ENCODE results near the gene RAB11FIP2. TPM values are rescaled to one million over a fixed set of nuclear protein-coding genes. Genes with fewer than 3 reads are reported as not detected.

Gene RAB11FIP2
- total RNA-seq, 8 experiments from 2014 or later: 13.3 to 44.1 (median 27.3) TPM

- Histone ChIP-seq H3K4me3 (peak overlapping the region; percentile 65 to 98 (median 89)), H3K27ac (peak overlapping the region; percentile 91 to 95), H3K4me1 (replicated peaks in 1 of 2) (peaks cover 5 to 15% of the 10 kb centered on the region in 2 donors)
- WGBS, 10 experiments: 0 to 68% (median 59%) methylated on average over 1 to 11 of the region's 22 CpGs; no CpG with 5 or more reads in 4 of the 10 experiments
- in situ Hi-C loops (cut with MboI; ENCODE audit: low pct_unique_long_range_greater_than_20kb in 2 of 9, low sequenced_read_pairs in 9 of 9, unreplicated experiment in 9 of 9): no loop called here
- peak in 4 of 8 experiments; percentile 11 to 41 (median 29) for ATAC-seq (replicated peaks in 6 of 8)
Observed at GRCh38 chr10:118047157-118047719, 497 bp upstream of the RAB11FIP2 start.

- peak in 3 of 8 experiments; percentile 21 to 26 (median 24) for ATAC-seq (replicated peaks in 6 of 8)
- peak overlapping the region; percentile 91 to 95 for H3K27ac ChIP-seq
- H3K4me3 ChIP-seq: peak overlapping the region; percentile 65 to 98 (median 89)
- in situ Hi-C loops (cut with MboI; ENCODE audit: low pct_unique_long_range_greater_than_20kb in 2 of 9, low sequenced_read_pairs in 9 of 9, unreplicated experiment in 9 of 9): no loop called here
- H3K4me1 ChIP-seq (replicated peaks in 1 of 2): peaks cover 5 to 15% of the 10 kb centered on the region in 2 donors
- WGBS, 10 experiments: 0 to 17% (median 0%) methylated on average over 1 to 5 of the region's 14 CpGs; no CpG with 5 or more reads in 3 of the 10 experiments
Observed at GRCh38 chr10:118045837-118046394, 825 bp downstream of the RAB11FIP2 start.

GRCh38 chr10:118045158-118045836, 1.4 kb downstream of the RAB11FIP2 start:
- in situ Hi-C loops (cut with MboI; ENCODE audit: low pct_unique_long_range_greater_than_20kb in 2 of 9, low sequenced_read_pairs in 9 of 9, unreplicated experiment in 9 of 9): no loop called here
- H3K27ac ChIP-seq: no peak overlapping the region
- WGBS, 10 experiments: 0 to 60% (median 35%) methylated on average over 3 to 8 of the region's 8 CpGs
- no peak for ATAC-seq (replicated peaks in 6 of 8)
- H3K4me3 ChIP-seq: peak overlapping the region; percentile 65 to 98 (median 89)
- H3K4me1 ChIP-seq (replicated peaks in 1 of 2): peaks cover 5 to 15% of the 10 kb centered on the region in 2 donors

- in situ Hi-C loops (cut with MboI; ENCODE audit: low pct_unique_long_range_greater_than_20kb in 2 of 9, low sequenced_read_pairs in 9 of 9, unreplicated experiment in 9 of 9): no loop called here
- WGBS, 10 experiments: 8 to 100% (median 86%) methylated on average over 1 to 2 of the region's 2 CpGs; no CpG with 5 or more reads in 2 of the 10 experiments
- ATAC-seq (replicated peaks in 6 of 8): no peak
- H3K27ac ChIP-seq: no peak overlapping the region
- H3K4me1 ChIP-seq (replicated peaks in 1 of 2): peaks cover 5 to 15% of the 10 kb centered on the region in 2 donors
- no peak overlapping the region for H3K4me3 ChIP-seq
Observed at GRCh38 chr10:118042827-118043242, 3.9 kb downstream of the RAB11FIP2 start.

GRCh38 chr10:118042336-118042735, 4.4 kb downstream of the RAB11FIP2 start:
- no peak for ATAC-seq (replicated peaks in 6 of 8)
- Histone ChIP-seq H3K27ac (no peak overlapping the region), H3K4me3 (no peak overlapping the region), H3K4me1 (replicated peaks in 1 of 2) (peaks cover 5 to 15% of the 10 kb centered on the region in 2 donors)
- in situ Hi-C loops (cut with MboI; ENCODE audit: low pct_unique_long_range_greater_than_20kb in 2 of 9, low sequenced_read_pairs in 9 of 9, unreplicated experiment in 9 of 9): no loop called here

GRCh38 chr10:118041316-118041715, 5.4 kb downstream of the RAB11FIP2 start:
- in situ Hi-C loops (cut with MboI; ENCODE audit: low pct_unique_long_range_greater_than_20kb in 2 of 9, low sequenced_read_pairs in 9 of 9, unreplicated experiment in 9 of 9): no loop called here
- no peak overlapping the region for H3K27ac ChIP-seq
- H3K4me3 ChIP-seq: no peak overlapping the region
- peaks cover 5 to 15% of the 10 kb centered on the region in 2 donors for H3K4me1 ChIP-seq (replicated peaks in 1 of 2)
- 28 to 100% (median 88%) methylated on average over 1 to 2 of the region's 2 CpGs for WGBS, 10 experiments
- no peak for ATAC-seq (replicated peaks in 6 of 8)

- WGBS, 10 experiments: 29 to 90% (median 82%) methylated on average over 1 to 4 of the region's 4 CpGs; no CpG with 5 or more reads in 2 of the 10 experiments
Observed at GRCh38 chr10:118036281-118036875, 10.4 kb downstream of the RAB11FIP2 start.

GRCh38 chr10:118035354-118036005, 11.3 kb downstream of the RAB11FIP2 start:
- in situ Hi-C loops (cut with MboI; ENCODE audit: low pct_unique_long_range_greater_than_20kb in 2 of 9, low sequenced_read_pairs in 9 of 9, unreplicated experiment in 9 of 9): no loop called here
- Histone ChIP-seq H3K4me1 (replicated peaks in 1 of 2) (no peaks in the 10 kb centered on the region), H3K4me3 (no peak overlapping the region), H3K27ac (no peak overlapping the region)
- no peak for ATAC-seq (replicated peaks in 6 of 8)
- 62 to 95% (median 84%) methylated on average over 3 to 7 of the region's 7 CpGs for WGBS, 10 experiments

More at GRCh38 chr10:118036281-118036875, 10.4 kb downstream of the RAB11FIP2 start:
- ATAC-seq (replicated peaks in 6 of 8): peak in 1 of 8 experiments; percentile 44
- Histone ChIP-seq H3K27ac (no peak overlapping the region), H3K4me1 (replicated peaks in 1 of 2) (no peaks in the 10 kb centered on the region), H3K4me3 (no peak overlapping the region)
- in situ Hi-C loops (cut with MboI; ENCODE audit: low pct_unique_long_range_greater_than_20kb in 2 of 9, low sequenced_read_pairs in 9 of 9, unreplicated experiment in 9 of 9): no loop called here

GRCh38 chr10:118034791-118035261, 11.9 kb downstream of the RAB11FIP2 start:
- ATAC-seq (replicated peaks in 6 of 8): no peak
- 60 to 100% (median 88%) methylated on average over 1 to 4 of the region's 4 CpGs; no CpG with 5 or more reads in 2 of the 10 experiments for WGBS, 10 experiments
- in situ Hi-C loops (cut with MboI; ENCODE audit: low pct_unique_long_range_greater_than_20kb in 2 of 9, low sequenced_read_pairs in 9 of 9, unreplicated experiment in 9 of 9): no loop called here
- H3K27ac ChIP-seq: no peak overlapping the region
- no peak overlapping the region for H3K4me3 ChIP-seq
- H3K4me1 ChIP-seq (replicated peaks in 1 of 2): no peaks in the 10 kb centered on the region

GRCh38 chr10:118033905-118034304, 12.8 kb downstream of the RAB11FIP2 start:
- no peak overlapping the region for H3K4me3 ChIP-seq
- in situ Hi-C loops (cut with MboI; ENCODE audit: low pct_unique_long_range_greater_than_20kb in 2 of 9, low sequenced_read_pairs in 9 of 9, unreplicated experiment in 9 of 9): no loop called here
- no peak for ATAC-seq (replicated peaks in 6 of 8)
- WGBS, 10 experiments: 60 to 100% (median 80%) methylated on average over 1 to 7 of the region's 7 CpGs; no CpG with 5 or more reads in 2 of the 10 experiments
- H3K4me1 ChIP-seq (replicated peaks in 1 of 2): no peaks in the 10 kb centered on the region
- H3K27ac ChIP-seq: no peak overlapping the region

- in situ Hi-C loops (cut with MboI; ENCODE audit: low pct_unique_long_range_greater_than_20kb in 2 of 9, low sequenced_read_pairs in 9 of 9, unreplicated experiment in 9 of 9): no loop called here
- H3K4me1 ChIP-seq (replicated peaks in 1 of 2): no peaks in the 10 kb centered on the region
- H3K27ac ChIP-seq: no peak overlapping the region
- WGBS, 10 experiments: 91 to 100% (median 96%) methylated on average over 1 to 4 of the region's 4 CpGs; no CpG with 5 or more reads in 2 of the 10 experiments
- no peak overlapping the region for H3K4me3 ChIP-seq
- ATAC-seq (replicated peaks in 6 of 8): no peak
Observed at GRCh38 chr10:118032564-118032963, 14.2 kb downstream of the RAB11FIP2 start.

- Histone ChIP-seq H3K4me1 (replicated peaks in 1 of 2) (no peaks in the 10 kb centered on the region), H3K4me3 (no peak overlapping the region), H3K27ac (no peak overlapping the region)
- WGBS, 10 experiments: 20 to 100% (median 69%) methylated on average over 1 to 2 of the region's 2 CpGs; no CpG with 5 or more reads in 2 of the 10 experiments
- no peak for ATAC-seq (replicated peaks in 6 of 8)
- in situ Hi-C loops (cut with MboI; ENCODE audit: low pct_unique_long_range_greater_than_20kb in 2 of 9, low sequenced_read_pairs in 9 of 9, unreplicated experiment in 9 of 9): no loop called here
Observed at GRCh38 chr10:118031351-118032075, 15.2 kb downstream of the RAB11FIP2 start.
